Mesenchymal stem cell (in vitro differentiated cells and primary cell): ENCODE results near the gene TUFM.
A peak's percentile ranks its signal among the peaks of the same experiment; 100 is the strongest.
"Not testable (repeated sequence)": the region's sequence is repeated elsewhere in the genome, so short reads cannot be mapped to it uniquely, and the experiment has no call there.

Experiments
- DNase-seq: peaks from one replicate; pipeline ENCODE4 v3.0.0-alpha.2; 2013
- H2AFZ ChIP-seq: one replicate; pipeline ENCODE4 v1.6.1; 2013; ENCODE audit warnings: low read depth, mild to moderate bottlenecking, control low read depth, inconsistent platforms, low read length, moderate library complexity
- H2AK5ac ChIP-seq: 2 replicates; pipeline ENCODE4 v1.6.1; 2013; ENCODE audit warnings: low read length, moderate library complexity, mild to moderate bottlenecking, inconsistent platforms; ENCODE audit not compliant: severe bottlenecking
- H2BK120ac ChIP-seq: one replicate; pipeline ENCODE4 v1.6.1; 2013; ENCODE audit warnings: low read depth, mild to moderate bottlenecking, inconsistent platforms, low read length, moderate library complexity
- H2BK12ac ChIP-seq, 2 experiments: one replicate each; pipeline ENCODE4 v1.6.1; 2013; ENCODE audit warnings: inconsistent platforms in 2 of 2, low read length in 2 of 2, mild to moderate bottlenecking in 2 of 2, moderate library complexity in 2 of 2, control low read depth in 1 of 2
- H2BK15ac ChIP-seq: one replicate; pipeline ENCODE4 v1.6.1; 2013; ENCODE audit warnings: mild to moderate bottlenecking, low read depth, inconsistent platforms; ENCODE audit not compliant: poor library complexity, severe bottlenecking
- H2BK5ac ChIP-seq: 2 replicates; pipeline ENCODE4 v1.6.1; 2013; ENCODE audit warnings: low read depth, mild to moderate bottlenecking, low read length, control low read depth, inconsistent platforms; ENCODE audit not compliant: poor library complexity, severe bottlenecking
- H3K14ac ChIP-seq, 2 experiments: one replicate each; pipeline ENCODE4 v1.6.1; 2013; ENCODE audit warnings: inconsistent platforms in 2 of 2, low read length in 2 of 2, control low read depth in 1 of 2, mild to moderate bottlenecking in 1 of 2, moderate library complexity in 1 of 2
- H3K18ac ChIP-seq, 2 experiments: one replicate each; pipeline ENCODE4 v1.6.1; 2013; ENCODE audit warnings: inconsistent platforms in 2 of 2, low read length in 2 of 2, control low read depth in 1 of 2, low read depth in 1 of 2, mild to moderate bottlenecking in 1 of 2
- H3K23ac ChIP-seq, 2 experiments: one replicate each; pipeline ENCODE4 v1.6.1; 2013; ENCODE audit warnings: inconsistent platforms in 2 of 2, low read length in 2 of 2, mild to moderate bottlenecking in 2 of 2, moderate library complexity in 2 of 2, control low read depth in 1 of 2
- H3K27ac ChIP-seq: 2 replicates; pipeline ENCODE4 v1.5.1; 2013; ENCODE audit warnings: mild to moderate bottlenecking, moderate library complexity, low read length, control low read depth, inconsistent platforms; ENCODE audit not compliant: poor library complexity, severe bottlenecking
- H3K27me3 ChIP-seq, 2 experiments: 2 replicates each; pipeline versions ENCODE4 v1.6.1 to v1.7.0; 2013; ENCODE audit warnings: low read length in 2 of 2, mild to moderate bottlenecking in 2 of 2, moderate library complexity in 2 of 2, control low read depth in 1 of 2, inconsistent platforms in 1 of 2; ENCODE audit not compliant: control insufficient read depth in 1 of 2, insufficient read depth in 1 of 2
- H3K36me3 ChIP-seq, 2 experiments: 2 replicates each; pipeline versions ENCODE4 v1.6.1 to v1.7.0; 2013; ENCODE audit warnings: low read length in 2 of 2, control low read depth in 1 of 2, inconsistent platforms in 1 of 2, low read depth in 1 of 2, mild to moderate bottlenecking in 1 of 2; ENCODE audit not compliant: insufficient read depth in 2 of 2, control insufficient read depth in 1 of 2
- H3K4ac ChIP-seq, 2 experiments: one replicate each; pipeline ENCODE4 v1.6.1; 2013; ENCODE audit warnings: inconsistent platforms in 2 of 2, low read length in 2 of 2, mild to moderate bottlenecking in 2 of 2, moderate library complexity in 2 of 2, control low read depth in 1 of 2, low read depth in 1 of 2
- H3K4me1 ChIP-seq: 2 replicates; pipeline ENCODE4 v1.6.1; 2013; ENCODE audit warnings: low read depth, low read length, control low read depth; ENCODE audit not compliant: control insufficient read depth, insufficient read depth
- H3K4me2 ChIP-seq: 2 replicates; pipeline ENCODE4 v1.6.1; 2013; ENCODE audit warnings: low read length, mild to moderate bottlenecking, inconsistent platforms; ENCODE audit not compliant: poor library complexity, severe bottlenecking
- H3K4me3 ChIP-seq, 2 experiments: 2 replicates each; pipeline versions ENCODE4 v1.5.1 to v1.7.0; 2013; ENCODE audit warnings: low read length in 2 of 2, mild to moderate bottlenecking in 2 of 2, control low read depth in 1 of 2, low read depth in 1 of 2; ENCODE audit not compliant: insufficient read depth in 1 of 2
- H3K79me1 ChIP-seq: replicated peaks from 2 replicates; pipeline ENCODE4 v1.6.1; 2013; ENCODE audit warnings: mild to moderate bottlenecking, control low read depth, low read length, inconsistent platforms; ENCODE audit not compliant: poor library complexity, severe bottlenecking
- H3K9ac ChIP-seq: 2 replicates; pipeline ENCODE4 v1.7.0; 2013; ENCODE audit warnings: mild to moderate bottlenecking, low read length, moderate library complexity
- H3K9me3 ChIP-seq: 2 replicates; pipeline ENCODE4 v1.7.0; 2013; ENCODE audit warnings: mild to moderate bottlenecking, low read length; ENCODE audit not compliant: control insufficient read depth
- H4K8ac ChIP-seq: one replicate; pipeline ENCODE4 v1.6.1; 2013; ENCODE audit warnings: inconsistent platforms, mild to moderate bottlenecking, low read length, moderate library complexity
- H4K91ac ChIP-seq: one replicate; pipeline ENCODE4 v1.6.1; 2013; ENCODE audit warnings: mild to moderate bottlenecking, low read length, inconsistent platforms
- WGBS: methylation state at CpG from one replicate; pipeline ENCODE4 v1.1.7; 2013; ENCODE audit warnings: mixed read lengths; 5-methylcytosine and 5-hydroxymethylcytosine counted together

TUFM gene

GRCh38 chr16:28821874-28822519, 24.2 kb downstream of the TUFM start:
- Histone ChIP-seq H3K4me1 (peaks cover 6% of the 10 kb centered on the region), H2BK120ac (no peak overlapping the region), H2AK5ac (no peak overlapping the region), H3K27ac (peak overlapping the region; percentile 82), H3K27me3 (no peaks in the 10 kb centered on the region), H3K9ac (peak overlapping the region; percentile 96), H4K91ac (no peak overlapping the region), H3K4me2 (peak overlapping the region; percentile 77), H3K4ac (peak overlapping the region in 1 of 2 experiments; percentile 37), H2AFZ (no peak overlapping the region), H2BK5ac (no peak overlapping the region), H3K14ac (no peak overlapping the region), H3K9me3 (no peaks in the 10 kb centered on the region), H2BK12ac (no peak overlapping the region), H3K23ac (no peak overlapping the region), H4K8ac (peak overlapping the region; percentile 73), H3K36me3 (peaks cover 22 to 32% of the 10 kb centered on the region in 2 experiments), H3K18ac (peak overlapping the region in 1 of 2 experiments; percentile 98), H3K4me3 (peak overlapping the region; percentile 54 to 95), H3K79me1 (peaks cover 14% of the 10 kb centered on the region), H2BK15ac (no peak overlapping the region)
- no peak for DNase-seq
- 29% methylated on average over 13 of the region's 13 CpGs for WGBS

- not testable (repeated sequence) for H3K18ac ChIP-seq, DNase-seq, H3K4ac ChIP-seq, H3K27me3 ChIP-seq, H3K14ac ChIP-seq, H3K4me1 ChIP-seq, H2BK12ac ChIP-seq, H4K8ac ChIP-seq, H2AK5ac ChIP-seq, H3K9me3 ChIP-seq, H2BK15ac ChIP-seq, H3K27ac ChIP-seq, H4K91ac ChIP-seq, H2AFZ ChIP-seq, H3K4me2 ChIP-seq, H2BK120ac ChIP-seq, H2BK5ac ChIP-seq, H3K4me3 ChIP-seq, H3K23ac ChIP-seq, H3K9ac ChIP-seq
- peaks cover 14% of the 10 kb centered on the region for H3K79me1 ChIP-seq
- peaks cover 13 to 21% of the 10 kb centered on the region in 2 experiments for H3K36me3 ChIP-seq
- WGBS = 97% methylated on average over 13 of the region's 13 CpGs
Measured at GRCh38 chr16:28820546-28820945, 25.6 kb downstream of the TUFM start.

GRCh38 chr16:28820016-28820415, 26.1 kb downstream of the TUFM start:
- peaks cover 1% of the 10 kb centered on the region for H3K4me1 ChIP-seq
- no peak for DNase-seq
- no peaks in the 10 kb centered on the region for H3K27me3 ChIP-seq
- H3K23ac ChIP-seq = no peak overlapping the region
- no peak overlapping the region for H2AK5ac ChIP-seq
- no peak overlapping the region for H2BK120ac ChIP-seq
- no peaks in the 10 kb centered on the region for H3K9me3 ChIP-seq
- no peak overlapping the region for H3K4me3 ChIP-seq
- no peak overlapping the region for H3K4me2 ChIP-seq
- no peak overlapping the region for H3K4ac ChIP-seq
- H4K91ac ChIP-seq = peak overlapping the region; percentile 57
- H2BK12ac ChIP-seq = no peak overlapping the region
- WGBS = 95% methylated on average over 5 of the region's 5 CpGs
- H4K8ac ChIP-seq = no peak overlapping the region
- peaks cover 11 to 17% of the 10 kb centered on the region in 2 experiments for H3K36me3 ChIP-seq
- H3K14ac ChIP-seq = no peak overlapping the region
- no peak overlapping the region for H2BK15ac ChIP-seq
- H3K27ac ChIP-seq = no peak overlapping the region
- no peak overlapping the region for H3K9ac ChIP-seq
- H3K18ac ChIP-seq = no peak overlapping the region
- no peak overlapping the region for H2AFZ ChIP-seq
- peaks cover 14% of the 10 kb centered on the region for H3K79me1 ChIP-seq
- H2BK5ac ChIP-seq = no peak overlapping the region

GRCh38 chr16:28807445-28808120, 38.6 kb downstream of the TUFM start:
- not testable (repeated sequence) for H2BK12ac ChIP-seq, H3K79me1 ChIP-seq, DNase-seq, H2BK5ac ChIP-seq, H3K23ac ChIP-seq, H4K91ac ChIP-seq, H3K27me3 ChIP-seq, H3K18ac ChIP-seq, H3K4me2 ChIP-seq, H3K27ac ChIP-seq, H2BK15ac ChIP-seq, H3K14ac ChIP-seq, H3K9me3 ChIP-seq, H2AK5ac ChIP-seq, H4K8ac ChIP-seq, H2AFZ ChIP-seq, H3K4me3 ChIP-seq, H3K36me3 ChIP-seq, H3K9ac ChIP-seq, H3K4me1 ChIP-seq, H3K4ac ChIP-seq, H2BK120ac ChIP-seq
- WGBS = no CpG with 5 or more reads among the region's 11 CpGs
